ENCODE results near the gene SFXN4. TPM values are rescaled to one million over a fixed set of nuclear protein-coding genes. Genes with fewer than 3 reads are reported as not detected.
A peak's percentile ranks its signal among the peaks of the same experiment; 100 is the strongest.

Gene SFXN4
- total and polyA plus RNA-seq, 2 experiments from 2014 or later = 18.6 to 22.3 TPM

GRCh38 chr10:119138346-119139306, 26.9 kb downstream of the SFXN4 start:
- no peak overlapping the region for H3K4me3 Mint-ChIP-seq
- H3K27ac Mint-ChIP-seq = 0 out of 2 replicates have a peak overlapping the region, but pooled peaks have one; percentile 39

More at GRCh38 chr10:119138346-119139306, 26.9 kb downstream of the SFXN4 start:
- Histone ChIP-seq H3K4me1 (ENCODE audit: insufficient read depth) (no peaks in the 10 kb centered on the region), H3F3A (replicated peaks; ENCODE audit: low read depth) (no peaks in the 10 kb centered on the region), H3K27ac (ENCODE audit: low read depth) (no peak overlapping the region), H3K4me3 (no peak overlapping the region), H3K79me2 (replicated peaks; ENCODE audit: insufficient read depth) (no peaks in the 10 kb centered on the region), H3K36me3 (ENCODE audit: insufficient read depth) (no peaks in the 10 kb centered on the region), H3K4me2 (no peak overlapping the region), H3K27me3 (ENCODE audit: insufficient read depth) (no peaks in the 10 kb centered on the region), H2AFZ (no peak overlapping the region), H4K20me1 (replicated peaks; ENCODE audit: insufficient read depth) (no peaks in the 10 kb centered on the region; the same call in 1 of the 2 replicates), H3K9me2 (ENCODE audit: insufficient read depth) (no peaks in the 10 kb centered on the region)
- ATAC-seq (no peak), DNase-seq (ENCODE audit: low spot score) (no peak)
- no peak for TF ChIP-seq CREB1 (CRISPR knock-in tag; IDR thresholded peaks at IDR 0.05; ENCODE audit: low read depth)
- TF ChIP-seq EZH2phosphoT487 (IDR thresholded peaks at IDR 0.05; ENCODE audit: unreplicated experiment) = no peak
- TF ChIP-seq POLR2AphosphoS5 (IDR thresholded peaks at IDR 0.05; ENCODE audit: low read depth) = no peak; the same call in 1 of the 2 replicates
- TF ChIP-seq ZNF114 (CRISPR knock-in tag; IDR thresholded peaks at IDR 0.05) = no peak
- no peak for TF ChIP-seq REST (IDR thresholded peaks at IDR 0.05; ENCODE audit: unreplicated experiment)
- TF ChIP-seq, protein P1, sequence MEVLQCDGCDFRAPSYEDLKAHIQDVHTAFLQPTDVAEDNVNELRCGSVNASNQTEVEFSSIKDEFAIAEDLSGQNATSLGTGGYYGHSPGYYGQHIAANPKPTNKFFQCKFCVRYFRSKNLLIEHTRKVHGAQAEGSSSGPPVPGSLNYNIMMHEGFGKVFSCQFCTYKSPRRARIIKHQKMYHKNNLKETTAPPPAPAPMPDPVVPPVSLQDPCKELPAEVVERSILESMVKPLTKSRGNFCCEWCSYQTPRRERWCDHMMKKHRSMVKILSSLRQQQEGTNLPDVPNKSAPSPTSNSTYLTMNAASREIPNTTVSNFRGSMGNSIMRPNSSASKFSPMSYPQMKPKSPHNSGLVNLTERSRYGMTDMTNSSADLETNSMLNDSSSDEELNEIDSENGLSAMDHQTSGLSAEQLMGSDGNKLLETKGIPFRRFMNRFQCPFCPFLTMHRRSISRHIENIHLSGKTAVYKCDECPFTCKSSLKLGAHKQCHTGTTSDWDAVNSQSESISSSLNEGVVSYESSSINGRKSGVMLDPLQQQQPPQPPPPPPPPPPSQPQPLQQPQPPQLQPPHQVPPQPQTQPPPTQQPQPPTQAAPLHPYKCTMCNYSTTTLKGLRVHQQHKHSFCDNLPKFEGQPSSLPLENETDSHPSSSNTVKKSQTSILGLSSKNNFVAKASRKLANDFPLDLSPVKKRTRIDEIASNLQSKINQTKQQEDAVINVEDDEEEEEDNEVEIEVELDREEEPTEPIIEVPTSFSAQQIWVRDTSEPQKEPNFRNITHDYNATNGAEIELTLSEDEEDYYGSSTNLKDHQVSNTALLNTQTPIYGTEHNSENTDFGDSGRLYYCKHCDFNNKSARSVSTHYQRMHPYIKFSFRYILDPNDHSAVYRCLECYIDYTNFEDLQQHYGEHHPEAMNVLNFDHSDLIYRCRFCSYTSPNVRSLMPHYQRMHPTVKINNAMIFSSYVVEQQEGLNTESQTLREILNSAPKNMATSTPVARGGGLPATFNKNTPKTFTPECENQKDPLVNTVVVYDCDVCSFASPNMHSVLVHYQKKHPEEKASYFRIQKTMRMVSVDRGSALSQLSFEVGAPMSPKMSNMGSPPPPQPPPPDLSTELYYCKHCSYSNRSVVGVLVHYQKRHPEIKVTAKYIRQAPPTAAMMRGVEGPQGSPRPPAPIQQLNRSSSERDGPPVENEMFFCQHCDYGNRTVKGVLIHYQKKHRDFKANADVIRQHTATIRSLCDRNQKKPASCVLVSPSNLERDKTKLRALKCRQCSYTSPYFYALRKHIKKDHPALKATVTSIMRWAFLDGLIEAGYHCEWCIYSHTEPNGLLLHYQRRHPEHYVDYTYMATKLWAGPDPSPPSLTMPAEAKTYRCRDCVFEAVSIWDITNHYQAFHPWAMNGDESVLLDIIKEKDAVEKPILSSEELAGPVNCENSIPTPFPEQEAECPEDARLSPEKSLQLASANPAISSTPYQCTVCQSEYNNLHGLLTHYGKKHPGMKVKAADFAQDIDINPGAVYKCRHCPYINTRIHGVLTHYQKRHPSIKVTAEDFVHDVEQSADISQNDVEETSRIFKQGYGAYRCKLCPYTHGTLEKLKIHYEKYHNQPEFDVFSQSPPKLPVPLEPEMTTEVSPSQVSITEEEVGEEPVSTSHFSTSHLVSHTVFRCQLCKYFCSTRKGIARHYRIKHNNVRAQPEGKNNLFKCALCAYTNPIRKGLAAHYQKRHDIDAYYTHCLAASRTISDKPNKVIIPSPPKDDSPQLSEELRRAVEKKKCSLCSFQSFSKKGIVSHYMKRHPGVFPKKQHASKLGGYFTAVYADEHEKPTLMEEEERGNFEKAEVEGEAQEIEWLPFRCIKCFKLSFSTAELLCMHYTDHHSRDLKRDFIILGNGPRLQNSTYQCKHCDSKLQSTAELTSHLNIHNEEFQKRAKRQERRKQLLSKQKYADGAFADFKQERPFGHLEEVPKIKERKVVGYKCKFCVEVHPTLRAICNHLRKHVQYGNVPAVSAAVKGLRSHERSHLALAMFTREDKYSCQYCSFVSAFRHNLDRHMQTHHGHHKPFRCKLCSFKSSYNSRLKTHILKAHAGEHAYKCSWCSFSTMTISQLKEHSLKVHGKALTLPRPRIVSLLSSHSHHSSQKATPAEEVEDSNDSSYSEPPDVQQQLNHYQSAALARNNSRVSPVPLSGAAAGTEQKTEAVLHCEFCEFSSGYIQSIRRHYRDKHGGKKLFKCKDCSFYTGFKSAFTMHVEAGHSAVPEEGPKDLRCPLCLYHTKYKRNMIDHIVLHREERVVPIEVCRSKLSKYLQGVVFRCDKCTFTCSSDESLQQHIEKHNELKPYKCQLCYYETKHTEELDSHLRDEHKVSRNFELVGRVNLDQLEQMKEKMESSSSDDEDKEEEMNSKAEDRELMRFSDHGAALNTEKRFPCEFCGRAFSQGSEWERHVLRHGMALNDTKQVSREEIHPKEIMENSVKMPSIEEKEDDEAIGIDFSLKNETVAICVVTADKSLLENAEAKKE (CRISPR knock-in tag; IDR thresholded peaks at IDR 0.05) = no peak
- no peak for TF ChIP-seq ZNF331 (CRISPR knock-in tag; IDR thresholded peaks at IDR 0.05; ENCODE audit: low read depth)
- TF ChIP-seq, protein P2, sequence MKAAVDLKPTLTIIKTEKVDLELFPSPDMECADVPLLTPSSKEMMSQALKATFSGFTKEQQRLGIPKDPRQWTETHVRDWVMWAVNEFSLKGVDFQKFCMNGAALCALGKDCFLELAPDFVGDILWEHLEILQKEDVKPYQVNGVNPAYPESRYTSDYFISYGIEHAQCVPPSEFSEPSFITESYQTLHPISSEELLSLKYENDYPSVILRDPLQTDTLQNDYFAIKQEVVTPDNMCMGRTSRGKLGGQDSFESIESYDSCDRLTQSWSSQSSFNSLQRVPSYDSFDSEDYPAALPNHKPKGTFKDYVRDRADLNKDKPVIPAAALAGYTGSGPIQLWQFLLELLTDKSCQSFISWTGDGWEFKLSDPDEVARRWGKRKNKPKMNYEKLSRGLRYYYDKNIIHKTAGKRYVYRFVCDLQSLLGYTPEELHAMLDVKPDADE (IDR thresholded peaks at IDR 0.05) = no peak
- no peak for TF ChIP-seq NANOG (IDR thresholded peaks at IDR 0.05; ENCODE audit: borderline replicate concordance)
- no peak for TF ChIP-seq JUNB (IDR thresholded peaks at IDR 0.05; ENCODE audit: unreplicated experiment)
- TF ChIP-seq CTCF (conservative IDR thresholded peaks at IDR 0.05; ENCODE audit: low read depth in 2 of 2) = no peak
- no peak for TF ChIP-seq EZH2 (IDR thresholded peaks at IDR 0.05; ENCODE audit: low read depth, unreplicated experiment)
- no peak for TF ChIP-seq STAT1 (IDR thresholded peaks at IDR 0.05; ENCODE audit: unreplicated experiment)
- Mint-ChIP-seq H3K27me3 (ENCODE audit: insufficient read depth, low read depth, poor library complexity) (peaks cover 1% of the 10 kb centered on the region), H3K9me3 (peaks cover 3% of the 10 kb centered on the region; the same call in 1 of the 3 replicates), H3K4me1 (no peaks in the 10 kb centered on the region), H3K36me3 (ENCODE audit: low read depth) (peaks cover 25% of the 10 kb centered on the region)
